Endothelial cell (in vitro differentiated cells): Measurements from ENCODE around the gene NOC4L. TPM values are rescaled to one million over a fixed set of nuclear protein-coding genes. Genes with fewer than 3 reads are reported as not detected.

Experiments used
- DNase-seq: peaks from one replicate; pipeline ENCODE4 v3.0.0; 2021; ENCODE audit warnings: low spot score
- H3K27ac Mint-ChIP-seq: one replicate; pipeline ENCODE4 v1.8.0; 2021; ENCODE audit warnings: mixed read lengths, inconsistent platforms; ENCODE audit not compliant: unreplicated experiment
- H3K27me3 Mint-ChIP-seq: one replicate; pipeline ENCODE4 v1.8.0; 2021; ENCODE audit warnings: mild to moderate bottlenecking, moderate library complexity, mixed read lengths, inconsistent platforms; ENCODE audit not compliant: unreplicated experiment
- H3K36me3 Mint-ChIP-seq: one replicate; pipeline ENCODE4 v1.8.0; 2021; ENCODE audit warnings: mild to moderate bottlenecking, low read depth, mixed read lengths, inconsistent platforms; ENCODE audit not compliant: unreplicated experiment
- H3K4me1 Mint-ChIP-seq: one replicate; pipeline ENCODE4 v1.8.0; 2021; ENCODE audit warnings: mild to moderate bottlenecking, mixed read lengths, inconsistent platforms; ENCODE audit not compliant: unreplicated experiment
- H3K4me3 Mint-ChIP-seq: one replicate; pipeline ENCODE4 v1.8.0; 2021; ENCODE audit warnings: mild to moderate bottlenecking, mixed read lengths, inconsistent platforms; ENCODE audit not compliant: unreplicated experiment
- H3K9me3 Mint-ChIP-seq: one replicate; pipeline ENCODE4 v1.8.0; 2021; ENCODE audit warnings: mixed read lengths, inconsistent platforms; ENCODE audit not compliant: unreplicated experiment
- CTCF ChIP-seq: fragments of 200-600 bp; sonication (generic); IDR thresholded peaks from one replicate; pipeline ENCODE4 v1.5.0; 2021; ENCODE audit warnings: antibody characterized with exemption; ENCODE audit not compliant: unreplicated experiment
- long read RNA-seq: library from polyadenylated mRNA; unstranded; transcript quantifications from one replicate; pipeline ENCODE4 v2.0.0, GENCODE V29; 2020; ENCODE audit not compliant: unreplicated experiment
- total RNA-seq: library from RNA; stranded (reverse); fragmentation: NEBNext Ultra II Directional; extraction: Animal tissue kit (Norgen Biotek cat#: 25700); gene quantifications from one replicate; pipeline ENCODE4 v1.2.1, GENCODE V29; 2021; ENCODE audit not compliant: unreplicated experiment

NOC4L gene
- total RNA-seq: 18.2 TPM
- long read RNA-seq, transcript NOC4L-201 (15 exons, 1,632 nt): major isoform, 42 of 47 reads
- long read RNA-seq, partial matches to known transcripts: 0 of 47 reads
- long read RNA-seq, other reads (novel, unspliced or antisense): 5 of 47 reads

- H3K9me3 Mint-ChIP-seq: no peaks in the 10 kb centered on the region
- H3K27ac Mint-ChIP-seq: peak within 1 kb of the TSS; percentile 82
- peak within 1 kb of the TSS; percentile 93 for H3K4me3 Mint-ChIP-seq
- peaks cover 22% of the 10 kb centered on the region for H3K36me3 Mint-ChIP-seq
- peak; percentile 97 for DNase-seq
- H3K27me3 Mint-ChIP-seq: peaks cover 23% of the 10 kb centered on the region
- TF ChIP-seq CTCF: no peak
- H3K4me1 Mint-ChIP-seq: peaks cover 12% of the 10 kb centered on the region
Measured at GRCh38 chr12:132144115-132144809, at the start of gene NOC4L, which contains the start of gene DDX51. Gene NOC4L (plus strand): TSS chr12:132144457. CDS start chr12:132144489, 32 bp downstream. Gene DDX51 (minus strand): TSS chr12:132144319. CDS start chr12:132144296, 23 bp downstream.

GRCh38 chr12:132095520-132096409 is 48.5 kb upstream of the NOC4L start:
- DNase-seq: no peak

GRCh38 chr12:132099739-132100138 is 44.5 kb upstream of the NOC4L start:
- no peak overlapping the region for H3K27ac Mint-ChIP-seq
- peaks cover 20% of the 10 kb centered on the region for H3K36me3 Mint-ChIP-seq
- DNase-seq: no peak
- no peak for TF ChIP-seq CTCF
- peaks cover 6% of the 10 kb centered on the region for H3K9me3 Mint-ChIP-seq
- H3K4me1 Mint-ChIP-seq: peaks cover 5% of the 10 kb centered on the region
- H3K27me3 Mint-ChIP-seq: peaks cover 1% of the 10 kb centered on the region
- H3K4me3 Mint-ChIP-seq: no peak overlapping the region

More at GRCh38 chr12:132095520-132096409, 48.5 kb upstream of the NOC4L start:
- Mint-ChIP-seq H3K4me1 (peaks cover 5% of the 10 kb centered on the region), H3K4me3 (peak overlapping the region; percentile 52), H3K27me3 (peaks cover 1% of the 10 kb centered on the region), H3K9me3 (peaks cover 6% of the 10 kb centered on the region), H3K36me3 (peaks cover 23% of the 10 kb centered on the region), H3K27ac (peak overlapping the region; percentile 66)
- TF ChIP-seq CTCF: no peak

GRCh38 chr12:132100306-132101065 is 43.8 kb upstream of the NOC4L start:
- no peak overlapping the region for H3K4me3 Mint-ChIP-seq
- H3K4me1 Mint-ChIP-seq: peaks cover 5% of the 10 kb centered on the region
- H3K27me3 Mint-ChIP-seq: peaks cover 1% of the 10 kb centered on the region

More at GRCh38 chr12:132100306-132101065, 43.8 kb upstream of the NOC4L start:
- peaks cover 24% of the 10 kb centered on the region for H3K36me3 Mint-ChIP-seq
- no peak overlapping the region for H3K27ac Mint-ChIP-seq
- H3K9me3 Mint-ChIP-seq: peaks cover 5% of the 10 kb centered on the region
- TF ChIP-seq CTCF: no peak
- no peak for DNase-seq
